HG02870 (cell line): ENCODE measurements around the gene TMEM121.

Source experiments
- ATAC-seq: cut with Tn5 transposase; IDR thresholded peaks from one replicate; pipeline ENCODE4 v1.9.1; 2021; ENCODE audit warnings: mild to moderate bottlenecking, moderate library complexity; ENCODE audit not compliant: unreplicated experiment

The TMEM121 gene

DNA sequence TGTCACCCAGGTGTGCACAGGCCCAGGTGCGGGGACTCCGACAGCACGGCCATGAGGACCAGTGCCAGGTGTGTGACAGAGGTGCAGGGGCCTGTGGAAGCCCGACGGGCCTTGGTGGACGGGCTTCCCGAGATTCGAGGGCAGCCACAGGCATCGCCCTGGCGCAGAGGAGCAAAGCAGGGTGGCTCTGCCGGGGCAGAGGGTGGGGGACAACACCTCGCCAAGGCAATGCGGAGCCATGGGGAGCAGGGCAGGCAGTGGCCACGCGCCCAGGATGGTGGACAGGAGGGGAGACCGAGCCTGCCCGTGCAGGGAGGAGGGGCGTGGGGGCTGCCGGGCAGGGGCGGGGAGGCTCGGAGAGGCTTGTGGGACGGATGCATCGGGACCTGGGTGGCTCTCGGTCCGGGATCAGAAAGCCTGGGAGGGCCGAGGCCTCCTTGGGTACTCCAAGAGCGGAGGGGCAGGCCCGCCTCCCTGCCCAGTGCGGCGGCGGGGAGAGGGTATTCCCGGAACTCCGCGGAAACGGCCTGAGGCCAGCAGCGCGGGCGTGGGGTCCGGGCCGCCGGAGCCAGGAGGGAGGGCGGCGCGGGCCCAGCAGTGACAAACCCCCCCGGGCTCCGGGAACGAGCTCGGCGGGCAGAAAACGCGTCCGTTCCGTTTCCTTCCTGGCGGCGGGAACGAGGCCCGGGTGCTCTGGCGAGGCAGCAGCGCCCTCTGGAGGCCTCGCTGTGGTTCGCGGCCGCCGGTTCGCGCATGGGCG, 1.6 kb downstream of the TMEM121 start:
- ATAC-seq = no peak

DNA sequence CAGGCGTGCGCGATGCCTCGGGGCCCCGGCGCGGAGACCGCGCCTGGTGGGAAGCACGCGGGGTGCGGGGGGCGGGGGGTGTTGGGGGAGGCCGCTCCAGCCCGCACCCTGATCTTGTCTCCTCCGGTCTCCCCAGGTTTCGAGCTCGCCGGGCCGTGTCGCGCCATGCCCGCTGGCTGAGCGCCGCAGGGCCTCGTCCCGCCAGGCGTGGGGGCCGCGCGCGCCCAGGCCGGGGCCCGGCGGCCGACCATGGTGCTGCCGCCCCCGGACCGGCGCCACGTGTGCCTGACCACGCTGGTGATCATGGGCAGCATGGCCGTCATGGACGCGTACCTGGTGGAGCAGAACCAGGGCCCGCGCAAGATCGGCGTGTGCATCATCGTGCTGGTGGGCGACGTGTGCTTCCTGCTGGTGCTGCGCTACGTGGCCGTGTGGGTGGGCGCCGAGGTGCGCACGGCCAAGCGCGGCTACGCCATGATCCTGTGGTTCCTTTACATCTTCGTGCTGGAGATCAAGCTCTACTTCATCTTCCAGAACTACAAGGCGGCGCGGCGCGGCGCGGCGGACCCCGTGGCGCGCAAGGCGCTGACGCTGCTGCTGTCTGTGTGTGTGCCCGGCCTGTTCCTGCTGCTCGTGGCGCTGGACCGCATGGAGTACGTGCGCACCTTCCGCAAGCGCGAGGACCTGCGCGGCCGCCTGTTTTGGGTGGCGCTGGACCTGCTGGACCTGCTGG, 2.4 kb downstream of the TMEM121 start:
- no peak for ATAC-seq

DNA sequence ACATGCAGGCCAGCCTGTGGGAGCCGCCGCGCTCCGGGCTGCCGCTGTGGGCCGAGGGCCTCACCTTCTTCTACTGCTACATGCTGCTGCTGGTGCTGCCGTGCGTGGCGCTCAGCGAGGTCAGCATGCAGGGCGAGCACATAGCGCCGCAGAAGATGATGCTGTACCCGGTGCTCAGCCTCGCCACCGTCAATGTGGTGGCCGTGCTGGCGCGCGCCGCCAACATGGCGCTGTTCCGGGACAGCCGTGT, 2.9 kb downstream of the TMEM121 start:
- no peak for ATAC-seq

DNA sequence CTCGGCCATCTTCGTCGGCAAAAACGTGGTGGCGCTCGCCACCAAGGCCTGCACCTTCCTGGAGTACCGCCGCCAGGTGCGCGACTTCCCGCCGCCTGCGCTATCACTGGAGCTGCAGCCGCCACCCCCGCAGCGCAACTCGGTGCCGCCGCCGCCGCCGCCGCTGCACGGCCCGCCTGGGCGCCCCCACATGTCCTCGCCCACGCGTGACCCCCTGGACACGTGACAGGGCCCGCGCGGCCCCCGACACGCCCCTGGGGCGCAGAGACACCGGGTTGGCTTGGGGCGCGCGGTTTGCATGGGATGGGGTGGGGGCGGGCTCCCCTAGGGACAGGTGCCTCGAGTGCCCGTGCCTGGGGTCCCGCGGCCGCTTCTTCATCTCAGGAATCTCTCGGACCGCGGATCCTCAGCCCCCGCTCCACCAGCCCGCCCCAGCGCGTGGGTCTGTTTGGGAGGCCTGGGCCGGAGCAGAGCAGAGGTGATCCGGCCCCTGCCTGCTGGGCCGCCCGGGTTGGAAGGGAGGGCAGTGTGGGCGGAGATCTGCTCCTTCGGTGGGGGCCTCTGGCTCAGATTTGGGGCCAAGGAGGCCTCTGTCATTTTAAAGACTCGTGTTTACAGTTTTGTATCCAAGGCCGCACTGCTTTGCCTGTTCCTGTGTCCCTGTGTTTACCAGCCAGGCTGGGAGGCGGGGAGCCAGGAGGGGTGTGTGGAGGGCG, 3.3 kb downstream of the TMEM121 start:
- ATAC-seq = no peak

DNA sequence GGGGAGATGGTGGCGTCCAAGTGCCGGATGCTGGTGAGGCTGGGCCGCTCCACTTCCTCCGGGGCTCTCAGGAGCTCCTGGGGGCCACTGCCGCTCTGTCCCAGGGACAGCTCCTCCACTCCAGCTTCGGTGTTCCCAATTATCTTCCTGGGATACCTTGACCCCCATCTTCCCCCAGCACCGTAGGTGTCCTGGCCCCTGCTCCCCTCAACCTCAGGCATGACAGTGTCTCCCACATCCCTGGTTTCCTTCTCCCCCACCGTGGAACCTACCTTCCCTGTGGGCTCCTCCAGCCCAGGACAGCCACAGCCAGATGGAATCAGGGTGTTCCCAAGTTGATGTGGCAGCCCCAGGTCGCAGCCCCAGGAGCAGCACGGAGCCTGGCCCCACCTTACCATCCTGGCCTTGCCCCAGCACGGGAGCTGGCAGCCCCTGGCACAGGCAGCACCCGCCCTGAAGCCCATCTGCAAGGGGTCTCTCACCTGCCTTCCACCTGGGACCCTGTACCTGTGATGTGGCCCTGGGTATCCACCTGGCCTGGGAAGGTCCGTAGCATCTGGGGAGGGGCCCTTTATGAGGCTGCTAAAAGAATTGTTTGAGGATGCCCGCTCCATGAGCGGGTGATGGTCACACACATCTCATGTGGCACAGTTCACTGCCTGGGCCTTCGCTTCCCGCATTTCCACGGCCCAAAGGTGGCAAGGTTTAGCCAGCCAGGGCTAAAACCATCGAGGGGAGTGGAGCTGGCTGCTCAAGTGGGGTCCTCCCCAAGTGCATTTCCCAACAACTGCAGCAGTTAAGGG, 4.1 kb downstream of the TMEM121 start:
- ATAC-seq = no peak

DNA sequence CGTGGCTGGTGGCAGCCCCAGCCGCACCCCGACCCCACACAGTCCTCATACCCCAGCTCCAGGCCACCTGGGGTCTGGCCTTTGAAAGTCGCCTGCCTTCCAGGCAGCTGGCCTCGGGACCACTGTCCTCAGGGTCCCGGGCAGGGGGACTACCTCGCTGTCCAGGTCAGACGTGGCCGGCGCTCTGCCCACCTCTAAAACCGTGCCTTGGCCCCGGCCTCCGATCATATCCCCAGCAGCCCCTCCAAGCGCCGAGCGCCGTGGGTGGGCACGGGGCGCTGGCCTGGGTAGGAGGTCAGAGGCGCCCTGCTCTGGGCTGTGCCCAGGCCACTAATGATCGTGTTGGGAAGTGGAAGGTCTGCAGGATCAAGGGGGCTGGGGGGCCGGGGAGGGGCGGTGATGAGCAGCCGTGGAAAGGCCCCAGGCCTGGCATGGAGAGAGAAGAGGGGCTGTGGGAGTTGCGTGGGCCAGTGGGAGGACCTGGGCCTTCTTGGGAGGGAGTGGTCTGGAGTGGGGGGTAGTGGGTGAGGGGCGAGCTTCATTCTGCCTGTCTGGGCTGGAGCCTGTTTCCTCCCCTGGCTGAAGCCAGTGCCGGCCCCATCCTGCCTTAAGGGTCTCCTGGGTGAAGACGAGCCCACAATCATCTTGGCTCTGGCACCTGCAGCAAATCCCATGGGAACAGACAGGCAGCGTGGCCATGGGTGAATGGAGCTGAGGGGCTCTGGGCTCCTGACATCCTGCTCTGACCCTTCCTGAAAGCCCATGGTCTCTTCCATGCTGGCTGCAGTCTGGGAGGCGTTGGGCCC, 4.9 kb downstream of the TMEM121 start:
- no peak for ATAC-seq

DNA sequence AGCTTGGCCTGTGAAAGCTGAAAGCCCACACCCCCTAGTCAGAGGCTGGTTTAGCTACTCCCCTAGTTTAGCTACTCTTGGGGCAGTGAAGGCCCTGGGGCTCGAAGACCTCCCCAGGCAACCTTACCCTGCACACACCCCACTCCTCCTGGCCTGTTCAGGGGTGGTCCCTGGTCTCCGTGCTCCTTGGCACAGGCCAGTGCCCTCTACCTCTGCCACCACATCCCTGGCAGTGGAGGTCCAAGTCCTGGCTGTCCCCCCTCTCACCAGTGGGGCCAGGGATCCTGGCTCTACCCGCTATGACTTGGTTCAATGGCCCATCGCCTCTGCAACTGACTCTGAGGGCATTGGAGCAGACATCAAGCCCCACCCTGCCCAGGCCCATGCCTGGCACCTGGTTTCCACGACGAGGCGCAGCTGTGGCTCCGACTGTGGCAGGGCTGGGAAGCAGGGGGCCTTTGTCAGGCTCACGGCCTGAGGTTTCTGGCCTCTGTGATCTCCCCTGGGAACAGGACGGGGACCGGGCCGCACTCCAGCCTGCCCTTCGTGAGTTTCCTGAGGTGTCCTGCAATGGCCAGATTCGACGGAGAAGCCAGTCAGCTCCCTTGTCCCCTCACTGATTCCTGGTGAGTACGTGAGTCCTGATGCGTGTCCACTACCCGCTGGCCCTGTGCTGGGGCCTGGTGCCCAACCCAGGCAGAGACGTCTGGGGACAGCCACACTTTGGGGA, 5.7 kb downstream of the TMEM121 start:
- ATAC-seq = no peak

DNA sequence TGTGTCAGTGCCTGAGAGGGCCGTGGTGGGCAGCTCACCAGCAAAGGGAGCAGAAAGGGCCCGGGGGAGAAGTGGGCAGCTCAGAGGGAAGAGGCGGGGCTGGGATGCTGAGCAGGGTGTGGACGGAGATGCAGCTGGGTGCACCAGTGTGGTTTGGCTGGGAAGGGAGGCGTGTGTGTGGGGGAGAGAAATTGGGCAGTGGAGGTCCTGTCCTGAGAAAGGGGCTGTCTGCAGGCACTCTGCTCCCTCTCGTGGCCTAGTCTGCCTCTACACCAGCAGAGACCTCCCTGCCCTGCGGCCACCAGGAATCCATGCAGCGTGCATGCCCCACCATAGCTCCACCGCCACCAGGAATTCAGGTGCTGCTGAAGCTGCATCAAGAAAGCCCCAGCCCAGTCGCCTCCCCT, 6.4 kb downstream of the TMEM121 start:
- ATAC-seq = no peak

DNA sequence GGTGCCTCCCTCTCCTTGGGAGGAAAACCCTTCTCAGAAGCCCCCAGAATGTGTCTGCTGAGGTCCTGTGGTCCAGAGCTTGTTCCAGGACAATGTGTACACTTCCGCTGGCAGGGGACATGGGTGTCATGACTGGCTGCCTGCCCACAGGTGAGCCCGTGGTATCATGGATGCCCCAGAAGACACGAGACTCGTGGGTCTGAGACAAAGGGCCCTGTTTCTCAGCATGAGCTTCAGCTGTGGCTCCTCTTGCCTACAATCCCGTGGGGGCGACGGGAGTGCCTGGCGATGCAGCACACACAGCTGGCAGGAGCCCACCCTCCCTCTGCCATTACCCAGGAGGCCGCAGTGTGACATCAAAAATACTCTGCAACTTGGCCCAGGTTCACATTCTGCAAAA, 7.0 kb downstream of the TMEM121 start:
- no peak for ATAC-seq

DNA sequence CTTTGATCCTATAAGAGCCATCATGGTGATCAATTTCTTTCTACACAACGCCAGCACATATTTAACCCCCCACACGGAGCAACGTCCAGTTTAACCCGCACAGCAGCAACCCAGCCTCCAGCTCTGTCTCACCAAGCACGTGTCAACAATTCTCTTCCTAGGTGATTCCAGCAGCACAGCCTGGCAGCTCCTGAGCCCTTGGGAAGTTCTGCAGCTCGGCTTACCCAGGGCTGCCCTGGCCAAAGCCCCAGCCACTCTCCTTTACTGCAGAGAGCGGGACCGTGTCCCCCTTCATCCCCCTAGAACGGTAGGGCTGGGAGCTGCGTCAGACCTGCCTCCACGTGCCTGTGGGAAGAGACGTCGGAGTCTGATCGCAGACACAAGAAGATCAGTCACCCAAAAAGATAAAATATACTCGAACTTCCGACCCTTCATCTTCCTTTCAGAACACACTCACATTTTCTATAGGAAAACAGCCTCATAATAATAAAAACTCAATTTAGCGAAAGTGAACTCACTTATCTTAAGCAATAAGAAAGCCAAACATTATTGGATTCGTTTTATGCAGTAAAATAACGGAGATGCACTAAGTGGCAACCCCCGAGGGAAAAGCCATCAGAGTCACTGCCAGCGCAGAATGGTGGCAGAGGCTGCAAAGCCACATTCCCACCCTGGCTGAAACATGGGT, 7.6 kb downstream of the TMEM121 start:
- ATAC-seq = no peak

DNA sequence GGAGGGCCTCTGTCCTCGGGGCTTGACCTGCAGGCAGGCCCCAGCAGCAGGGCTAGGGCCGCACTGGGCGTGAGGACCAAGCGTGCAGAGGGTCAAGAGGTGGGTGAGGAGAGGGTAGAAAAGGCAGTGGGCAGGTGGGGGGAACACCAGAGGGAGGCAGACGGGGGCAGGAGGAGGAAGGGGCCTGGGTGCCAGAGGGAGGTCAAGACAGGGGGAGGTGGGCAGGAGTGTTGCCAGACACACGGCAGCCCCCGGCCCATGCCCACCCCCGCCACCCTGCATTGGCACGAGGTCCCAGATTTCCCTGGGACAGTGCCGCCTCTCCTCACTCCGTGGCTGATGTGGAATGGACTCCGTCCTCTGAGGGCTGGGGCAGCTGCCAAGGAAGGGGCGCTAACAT, 8.2 kb downstream of the TMEM121 start:
- ATAC-seq = no peak

DNA sequence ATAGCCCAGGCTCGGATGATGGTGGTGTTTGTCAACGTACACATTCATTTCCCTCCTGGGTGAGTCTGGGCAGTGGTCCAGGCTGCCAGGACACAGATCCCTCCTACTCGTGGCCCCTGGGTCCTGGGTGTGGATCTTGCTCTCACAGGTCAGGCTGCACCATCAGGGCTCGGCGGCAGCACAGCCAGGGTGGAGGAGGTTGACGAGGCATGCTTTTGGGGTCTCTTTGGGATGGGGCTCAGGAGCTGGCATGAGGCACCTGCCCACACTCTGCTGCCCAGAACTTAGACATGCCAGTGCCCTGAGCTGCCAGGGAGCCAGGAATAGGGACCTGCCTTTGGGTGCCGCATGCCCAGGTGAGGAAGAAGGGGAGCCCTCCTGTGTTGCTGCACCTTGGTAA, 9.7 kb downstream of the TMEM121 start:
- no peak for ATAC-seq

DNA sequence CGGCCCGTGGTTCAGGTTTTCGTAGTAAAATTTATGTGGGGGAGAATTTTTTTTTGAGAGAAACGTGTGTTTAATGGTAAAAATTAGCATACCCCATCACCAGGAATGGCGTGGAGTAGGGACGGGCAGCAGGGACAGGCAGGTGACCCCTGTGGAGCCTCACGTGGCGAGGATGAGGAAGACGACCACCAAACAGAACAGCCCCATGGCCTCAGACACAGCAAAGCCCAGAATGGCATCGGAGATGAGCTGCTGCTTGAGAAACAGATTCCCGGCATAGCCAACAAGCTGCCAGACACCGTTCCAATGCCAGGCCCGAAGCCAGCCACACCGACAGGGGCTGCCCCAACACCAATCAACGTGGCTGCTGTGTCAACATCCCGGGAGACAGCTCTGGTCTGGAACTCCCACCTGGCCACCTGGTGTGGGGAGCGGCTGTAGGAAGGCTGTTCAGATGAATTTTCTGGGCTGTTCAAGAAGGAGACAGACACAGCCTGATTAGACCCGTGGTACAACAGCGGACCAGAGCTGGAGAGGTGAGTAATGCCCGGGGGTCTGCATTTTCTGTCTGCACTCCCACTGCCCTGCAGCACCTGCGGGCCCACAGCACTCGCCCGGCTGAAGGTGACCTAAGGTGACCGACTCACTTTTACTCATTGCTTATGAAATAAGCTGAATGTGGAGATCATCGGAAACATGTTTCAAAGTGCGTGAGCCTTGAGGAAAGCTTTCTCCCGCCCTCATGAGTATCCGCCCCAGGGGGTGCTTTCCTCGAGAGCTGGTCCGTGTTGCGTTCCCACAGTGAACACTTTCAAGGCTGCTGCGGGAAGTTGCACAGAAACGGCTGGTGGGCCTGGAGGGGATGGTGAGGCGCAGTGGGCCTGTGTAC, 10.6 kb downstream of the TMEM121 start:
- no peak for ATAC-seq

DNA sequence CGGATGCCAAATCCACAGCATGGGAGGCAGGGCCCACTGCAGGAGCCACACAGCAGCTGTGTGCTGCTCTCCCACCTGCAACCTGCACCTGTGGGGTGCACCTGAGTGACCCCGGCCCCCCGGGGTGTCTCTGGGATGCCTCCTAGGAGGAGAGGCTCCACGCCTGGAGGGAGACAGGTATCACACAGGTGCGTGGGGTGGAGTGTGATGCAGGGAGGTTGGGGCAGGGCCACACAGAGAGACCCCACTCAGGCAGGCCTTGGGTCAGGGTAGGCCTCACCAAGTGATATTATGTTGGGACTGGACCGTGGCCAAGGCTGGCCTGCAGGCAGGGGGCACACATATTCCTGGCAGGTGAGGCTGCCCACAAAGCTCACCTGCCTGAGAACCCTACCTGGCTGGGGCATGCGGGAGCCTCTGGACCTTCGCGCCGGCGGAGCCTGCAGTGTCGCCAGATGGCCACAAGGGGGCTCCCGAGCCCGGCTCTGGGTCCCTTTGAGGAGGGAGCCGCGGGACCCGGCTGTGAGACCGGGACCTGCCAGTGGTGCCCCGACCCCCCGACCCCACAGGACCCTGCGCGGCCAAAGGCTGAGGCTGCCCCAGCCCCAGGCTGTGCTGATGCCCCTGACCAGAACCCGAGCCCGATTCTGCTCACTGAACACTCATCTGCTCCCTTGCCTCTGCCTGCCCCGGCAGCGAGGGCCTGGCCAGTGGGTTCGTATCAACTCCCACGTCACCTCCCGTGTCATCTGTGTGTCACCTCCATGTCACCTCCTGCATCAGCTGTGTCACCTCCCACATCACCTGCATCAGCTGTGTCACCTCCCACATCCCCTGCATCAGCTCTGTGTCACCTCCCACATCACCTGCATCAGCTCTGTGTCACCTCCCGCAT, 11.4 kb downstream of the TMEM121 start:
- no peak for ATAC-seq

DNA sequence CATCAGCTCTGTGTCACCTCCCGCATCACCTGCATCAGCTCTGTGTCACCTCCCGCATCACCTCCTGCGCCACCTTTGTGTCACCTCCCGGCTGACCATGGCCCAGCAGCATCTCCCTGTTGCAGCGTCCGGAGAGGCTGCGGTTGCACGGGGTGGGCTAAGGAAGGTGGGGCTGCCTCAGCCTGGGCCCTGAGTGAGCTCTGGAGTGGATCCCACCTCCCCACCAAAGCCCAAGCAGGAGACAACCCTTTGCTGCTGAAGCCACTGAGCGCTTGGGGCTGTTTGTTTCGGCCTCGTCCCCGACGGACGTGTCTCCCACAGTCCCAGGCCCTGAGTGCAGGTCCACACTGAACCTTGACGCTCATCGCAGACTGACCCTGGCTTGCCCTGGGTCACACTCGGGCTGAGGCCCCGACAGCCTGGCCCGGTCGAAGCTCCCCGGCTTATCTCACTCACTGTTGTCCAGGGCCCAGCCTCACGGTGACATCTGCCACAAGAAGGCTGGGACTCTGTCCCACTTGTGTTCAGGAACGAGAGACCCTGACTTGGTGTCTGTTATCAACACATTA, 12.2 kb downstream of the TMEM121 start:
- ATAC-seq = no peak

DNA sequence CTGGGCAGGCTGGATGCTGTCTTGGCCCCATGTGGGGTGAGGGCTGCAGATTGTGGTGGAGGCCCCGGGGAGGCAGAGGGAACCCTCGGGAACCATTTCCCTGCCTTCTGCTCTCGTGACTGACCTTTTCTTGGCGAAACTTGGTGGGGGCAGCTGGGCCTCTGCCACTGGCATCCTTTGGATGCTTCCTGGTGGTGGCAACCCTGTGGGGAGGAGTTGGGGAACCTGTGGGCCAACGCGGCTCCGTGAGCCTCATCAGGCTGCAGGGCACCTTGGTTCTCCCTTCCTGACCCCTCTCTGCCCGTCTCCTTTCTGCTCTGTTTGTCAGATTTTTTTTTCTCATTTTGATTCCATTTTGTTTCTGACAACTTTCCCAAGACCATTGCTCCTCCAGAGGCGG, 14.4 kb downstream of the TMEM121 start:
- no peak for ATAC-seq
